MM.1S (cell line): Measurements from ENCODE around the gene ITK.
A peak's percentile ranks its signal among the peaks of the same experiment; 100 is the strongest.

Experiments
- DNase-seq: peaks from one replicate; pipeline ENCODE4 v3.0.0-alpha.2; 2015
- H2AFZ ChIP-seq: fragments of 300-600 bp; sonication (generic); 2 replicates; pipeline ENCODE4 v1.6.0; 2016; ENCODE audit warnings: antibody characterized with exemption, low read length
- H3F3A ChIP-seq: fragments of 300-600 bp; sonication (generic); 2 replicates; pipeline ENCODE4 v1.6.1; 2016; ENCODE audit warnings: mild to moderate bottlenecking, antibody characterized with exemption, low read length, moderate library complexity, mixed read lengths; ENCODE audit not compliant: insufficient read depth
- H3K27ac ChIP-seq: fragments of 300-600 bp; sonication (generic); 2 replicates; pipeline ENCODE4 v1.5.1; 2016; ENCODE audit warnings: mild to moderate bottlenecking, low read length
- H3K27me3 ChIP-seq: fragments of 300-600 bp; sonication (generic); replicated peaks from 2 replicates; pipeline ENCODE4 v1.6.0; 2016; ENCODE audit warnings: low read length; ENCODE audit not compliant: insufficient read depth
- H3K36me3 ChIP-seq: fragments of 300-600 bp; sonication (generic); replicated peaks from 2 replicates; pipeline ENCODE4 v1.6.1; 2016; ENCODE audit warnings: mild to moderate bottlenecking, low read length, mixed read lengths; ENCODE audit not compliant: insufficient read depth
- H3K4me1 ChIP-seq: fragments of 300-600 bp; sonication (generic); 2 replicates; pipeline ENCODE4 v1.6.1; 2016; ENCODE audit warnings: low read length, mixed read lengths
- H3K4me2 ChIP-seq: fragments of 300-600 bp; sonication (generic); 2 replicates; pipeline ENCODE4 v1.6.0; 2016; ENCODE audit warnings: low read depth, low read length
- H3K4me3 ChIP-seq: fragments of 300-600 bp; sonication (generic); 2 replicates; pipeline ENCODE4 v1.5.1; 2016; ENCODE audit warnings: low read length, mixed read lengths
- H3K79me2 ChIP-seq: fragments of 300-600 bp; sonication (generic); 2 replicates; pipeline ENCODE4 v1.6.1; 2016; ENCODE audit warnings: mixed run types, low read length, mixed read lengths
- H3K9ac ChIP-seq: fragments of 300-600 bp; sonication (generic); 2 replicates; pipeline ENCODE4 v1.6.1; 2016; ENCODE audit warnings: low read length, mixed read lengths
- H3K9me2 ChIP-seq: fragments of 300-600 bp; sonication (generic); replicated peaks from 2 replicates; pipeline ENCODE4 v1.6.1; 2016; ENCODE audit warnings: mild to moderate bottlenecking, low read length, mixed read lengths; ENCODE audit not compliant: insufficient read depth
- H3K9me3 ChIP-seq: fragments of 300-600 bp; sonication (generic); replicated peaks from 2 replicates; pipeline ENCODE4 v1.6.1; 2016; ENCODE audit warnings: mild to moderate bottlenecking, low read length, mixed read lengths; ENCODE audit not compliant: insufficient read depth
- H4K20me1 ChIP-seq: fragments of 300-600 bp; sonication (generic); 2 replicates; pipeline ENCODE4 v1.6.1; 2016; ENCODE audit warnings: mild to moderate bottlenecking, low read length, moderate library complexity, mixed read lengths; ENCODE audit not compliant: insufficient read depth
- EZH2 ChIP-seq: fragments of 300-600 bp; sonication (generic); optimal IDR thresholded peaks from 2 replicates; pipeline ENCODE3; 2017; ENCODE audit warnings: low read depth, mild to moderate bottlenecking, antibody characterized with exemption, low read length, mixed read lengths
- EZH2phosphoT487 ChIP-seq: fragments of 300-600 bp; sonication (generic); IDR thresholded peaks from 2 replicates; pipeline ENCODE4 v1.6.1; 2018; ENCODE audit warnings: antibody characterized with exemption, low read length
- TF ChIP-seq, protein P1 (sequence below): fragments of 300-600 bp; sonication (generic); IDR thresholded peaks from 2 replicates; pipeline ENCODE4 v1.5.1; 2016; ENCODE audit warnings: antibody characterized with exemption, low read length, mixed read lengths

The ITK gene

DNA sequence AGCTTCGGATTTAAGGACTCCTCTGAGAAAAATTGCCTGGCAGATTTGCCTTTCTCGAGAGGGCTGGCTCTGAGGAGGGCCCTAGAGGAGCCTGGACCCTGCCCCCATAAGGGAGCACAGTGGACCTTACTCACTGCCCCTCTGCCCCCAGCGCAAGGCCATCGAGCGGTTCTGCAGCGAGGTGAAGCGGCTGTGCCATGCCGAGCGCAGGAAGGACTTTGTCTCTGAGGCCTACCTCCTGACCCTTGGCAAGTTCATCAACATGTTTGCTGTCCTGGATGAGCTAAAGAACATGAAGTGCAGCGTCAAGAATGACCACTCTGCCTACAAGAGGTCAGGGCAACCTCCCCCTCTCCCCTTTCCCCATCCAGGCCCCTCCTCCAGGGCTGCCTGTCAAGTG is 119.9 kb downstream of the ITK start:
- Histone ChIP-seq H3K27ac (no peak overlapping the region), H3K4me2 (no peak overlapping the region), H3K4me1 (peaks cover 2% of the 10 kb centered on the region), H3K9me3 (no peaks in the 10 kb centered on the region), H3K36me3 (0 out of 2 replicates have a peak, but pooled peaks cover 4% of the 10 kb centered on the region), H3K27me3 (no peaks in the 10 kb centered on the region), H2AFZ (no peak overlapping the region), H3K9ac (no peak overlapping the region), H4K20me1 (no peaks in the 10 kb centered on the region), H3K4me3 (no peak overlapping the region), H3K9me2 (no peaks in the 10 kb centered on the region), H3F3A (no peaks in the 10 kb centered on the region), H3K79me2 (no peaks in the 10 kb centered on the region)
- TF ChIP-seq EZH2, result no peak
- DNase-seq, result no peak

DNA sequence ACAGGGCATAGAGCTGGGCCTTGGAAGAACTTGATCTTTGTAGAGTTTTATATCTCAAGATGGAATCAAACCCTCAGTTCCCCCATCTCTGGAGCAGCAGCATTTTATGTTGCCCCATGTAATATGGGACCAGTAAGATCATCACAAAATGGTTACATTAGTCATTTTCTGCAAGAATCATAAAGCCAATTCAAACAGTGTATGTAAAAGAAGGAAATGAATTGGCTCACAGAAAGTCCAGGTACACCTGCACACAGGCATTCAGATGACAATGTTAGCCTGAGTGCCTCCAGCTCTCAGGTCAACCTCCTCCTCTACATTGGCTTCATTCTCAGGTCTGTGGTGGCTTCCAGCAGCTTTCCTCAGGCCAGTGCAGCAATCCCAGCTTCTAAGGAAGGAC is 120.4 kb downstream of the ITK start:
- H3K36me3 ChIP-seq, result 0 out of 2 replicates have a peak, but pooled peaks cover 4% of the 10 kb centered on the region
- H3K27ac ChIP-seq, result no peak overlapping the region
- H3K4me2 ChIP-seq, result no peak overlapping the region
- H2AFZ ChIP-seq, result no peak overlapping the region
- H3K9me2 ChIP-seq, result no peaks in the 10 kb centered on the region
- no peak overlapping the region for H3K9ac ChIP-seq
- H3K9me3 ChIP-seq, result no peaks in the 10 kb centered on the region
- H3F3A ChIP-seq, result no peaks in the 10 kb centered on the region
- H3K79me2 ChIP-seq, result no peaks in the 10 kb centered on the region
- no peaks in the 10 kb centered on the region for H3K4me1 ChIP-seq
- no peaks in the 10 kb centered on the region for H4K20me1 ChIP-seq
- TF ChIP-seq EZH2phosphoT487 (no peak), EZH2 (no peak)
- TF ChIP-seq, protein P1, sequence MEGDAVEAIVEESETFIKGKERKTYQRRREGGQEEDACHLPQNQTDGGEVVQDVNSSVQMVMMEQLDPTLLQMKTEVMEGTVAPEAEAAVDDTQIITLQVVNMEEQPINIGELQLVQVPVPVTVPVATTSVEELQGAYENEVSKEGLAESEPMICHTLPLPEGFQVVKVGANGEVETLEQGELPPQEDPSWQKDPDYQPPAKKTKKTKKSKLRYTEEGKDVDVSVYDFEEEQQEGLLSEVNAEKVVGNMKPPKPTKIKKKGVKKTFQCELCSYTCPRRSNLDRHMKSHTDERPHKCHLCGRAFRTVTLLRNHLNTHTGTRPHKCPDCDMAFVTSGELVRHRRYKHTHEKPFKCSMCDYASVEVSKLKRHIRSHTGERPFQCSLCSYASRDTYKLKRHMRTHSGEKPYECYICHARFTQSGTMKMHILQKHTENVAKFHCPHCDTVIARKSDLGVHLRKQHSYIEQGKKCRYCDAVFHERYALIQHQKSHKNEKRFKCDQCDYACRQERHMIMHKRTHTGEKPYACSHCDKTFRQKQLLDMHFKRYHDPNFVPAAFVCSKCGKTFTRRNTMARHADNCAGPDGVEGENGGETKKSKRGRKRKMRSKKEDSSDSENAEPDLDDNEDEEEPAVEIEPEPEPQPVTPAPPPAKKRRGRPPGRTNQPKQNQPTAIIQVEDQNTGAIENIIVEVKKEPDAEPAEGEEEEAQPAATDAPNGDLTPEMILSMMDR, result no peak
- no peak overlapping the region for H3K4me3 ChIP-seq
- no peak for DNase-seq
- no peaks in the 10 kb centered on the region for H3K27me3 ChIP-seq

DNA sequence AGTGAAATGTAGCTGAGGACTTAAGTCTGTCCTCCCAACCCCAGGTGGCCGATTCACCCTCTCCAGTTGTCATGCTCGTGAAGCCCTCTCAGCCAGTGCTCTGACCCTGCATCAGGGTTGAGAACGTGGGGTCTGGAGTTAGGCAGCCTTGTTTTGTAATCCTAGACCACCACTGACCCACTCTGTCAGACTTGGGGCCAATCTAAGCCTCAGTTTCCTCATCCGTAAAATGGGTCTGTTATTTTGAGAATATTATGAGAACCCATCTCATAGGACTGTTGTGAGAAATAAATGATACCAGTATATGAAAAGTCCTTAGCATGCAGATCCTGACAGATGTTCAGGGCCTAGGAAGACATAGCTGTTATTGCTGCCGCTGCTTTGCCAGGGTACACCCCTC is 122.4 kb downstream of the ITK start:
- Histone ChIP-seq H3K4me1 (no peaks in the 10 kb centered on the region), H3F3A (no peaks in the 10 kb centered on the region), H3K4me2 (no peak overlapping the region), H3K4me3 (no peak overlapping the region), H3K79me2 (no peaks in the 10 kb centered on the region), H3K27ac (no peak overlapping the region), H4K20me1 (no peaks in the 10 kb centered on the region), H3K9me3 (no peaks in the 10 kb centered on the region), H3K9me2 (no peaks in the 10 kb centered on the region), H2AFZ (no peak overlapping the region), H3K36me3 (0 out of 2 replicates have a peak, but pooled peaks cover 4% of the 10 kb centered on the region), H3K9ac (no peak overlapping the region), H3K27me3 (no peaks in the 10 kb centered on the region)
- DNase-seq, result no peak
- TF ChIP-seq, protein P1, result no peak
- TF ChIP-seq EZH2 (no peak), EZH2phosphoT487 (no peak)

DNA sequence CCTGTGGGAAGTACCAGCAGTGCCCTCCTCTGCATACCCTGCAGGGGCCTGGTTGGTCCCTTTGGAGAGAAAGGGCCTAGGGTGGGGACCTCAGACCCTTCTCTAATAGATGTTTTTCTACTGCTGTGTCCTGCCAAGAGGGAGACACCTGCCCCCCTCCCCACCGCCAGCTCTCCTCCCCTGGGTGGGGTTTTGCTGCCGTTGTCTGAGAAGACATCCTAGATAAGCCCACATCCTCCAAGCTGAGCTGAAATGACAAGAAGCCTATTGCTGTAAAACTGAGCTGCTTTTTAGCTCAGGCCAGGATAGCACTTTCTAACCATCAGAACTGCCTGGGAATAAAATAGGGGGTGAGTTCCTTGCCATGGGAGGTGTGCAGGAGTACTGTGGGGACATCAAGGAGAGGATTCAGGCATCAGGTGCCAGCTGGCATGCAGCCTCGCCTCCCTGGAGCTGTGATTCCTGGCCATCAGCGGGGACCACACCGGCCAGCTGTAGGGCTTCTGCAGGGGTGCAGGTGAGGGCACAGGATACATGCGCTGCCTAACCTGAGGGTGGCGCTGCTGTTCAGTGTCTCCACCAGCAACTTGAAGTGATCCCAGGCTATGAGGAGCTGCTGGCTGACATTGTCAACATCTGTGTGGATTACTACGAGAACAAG is 123.2 kb downstream of the ITK start:
- Histone ChIP-seq H3K9me2 (no peaks in the 10 kb centered on the region), H3K4me3 (no peak overlapping the region), H3K27me3 (no peaks in the 10 kb centered on the region), H3K79me2 (no peaks in the 10 kb centered on the region), H3K36me3 (0 out of 2 replicates have a peak, but pooled peaks cover 4% of the 10 kb centered on the region), H2AFZ (no peak overlapping the region), H4K20me1 (no peaks in the 10 kb centered on the region), H3K4me1 (no peaks in the 10 kb centered on the region), H3K4me2 (no peak overlapping the region), H3K9me3 (no peaks in the 10 kb centered on the region), H3K27ac (no peak overlapping the region), H3K9ac (no peak overlapping the region), H3F3A (no peaks in the 10 kb centered on the region)
- no peak for TF ChIP-seq EZH2phosphoT487
- TF ChIP-seq, protein P1, result peak; percentile 26
- no peak for TF ChIP-seq EZH2
- DNase-seq, result no peak
